Epithelial cell of prostate (primary cell): ENCODE results near the gene NDUFAF8.

ENCODE experiments used
- DNase-seq: peaks from one replicate; pipeline ENCODE4 v3.0.0-alpha.2; 2011; ENCODE audit warnings: low read depth, low spot score
- H3K27ac ChIP-seq: fragments of 450-650 bp; 2 replicates; pipeline ENCODE4 v1.5.1; 2017; ENCODE audit warnings: mild to moderate bottlenecking

The NDUFAF8 gene, protein sequence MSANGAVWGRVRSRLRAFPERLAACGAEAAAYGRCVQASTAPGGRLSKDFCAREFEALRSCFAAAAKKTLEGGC

DNA sequence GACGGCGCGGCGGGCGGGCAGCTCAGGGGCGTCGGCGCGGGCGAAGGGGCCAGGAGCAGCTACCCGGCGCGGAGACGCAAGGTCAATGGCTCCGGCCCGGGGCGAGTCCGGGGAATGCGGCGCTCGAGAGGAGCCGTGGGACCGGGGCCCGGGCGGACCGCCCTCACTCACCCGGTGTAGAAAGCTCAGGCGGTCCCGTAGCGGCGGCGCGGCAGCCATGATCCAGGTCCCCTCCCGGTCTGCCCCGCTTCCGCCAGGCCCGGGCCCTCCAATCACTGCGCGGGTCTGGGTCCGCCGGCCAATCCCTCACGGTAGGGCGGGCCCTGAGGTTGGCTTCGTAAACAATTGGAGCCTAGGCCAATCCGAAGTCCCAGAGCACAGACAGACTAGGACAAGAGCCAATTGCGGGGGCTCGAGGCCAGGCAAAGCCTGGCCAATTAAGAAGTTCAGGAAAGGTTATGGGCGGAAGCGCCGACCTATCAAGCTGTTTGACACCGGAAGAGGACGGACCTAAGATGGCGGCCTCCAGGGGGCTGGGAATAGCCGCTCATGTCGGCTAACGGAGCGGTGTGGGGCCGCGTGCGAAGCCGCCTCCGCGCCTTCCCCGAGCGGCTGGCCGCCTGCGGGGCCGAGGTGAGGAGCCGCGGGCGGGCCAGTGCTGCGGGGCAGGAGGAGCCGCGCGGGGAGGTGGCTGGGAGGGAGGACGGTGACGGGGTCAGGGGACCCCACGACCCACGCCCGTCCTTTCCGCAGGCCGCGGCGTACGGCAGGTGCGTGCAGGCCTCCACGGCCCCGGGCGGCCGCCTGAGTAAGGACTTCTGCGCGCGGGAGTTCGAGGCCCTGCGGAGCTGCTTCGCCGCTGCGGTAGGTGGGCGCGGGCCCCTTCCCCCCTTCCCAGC lies at the start of gene NDUFAF8, which contains the start of gene TEPSIN:
NDUFAF8 (plus strand) TSS at position 504 of the 899 bp plus-strand sequence; CDS start at position 550, 46 bp downstream.
TEPSIN (minus strand) TSS at position 241 of the 899 bp plus-strand sequence; CDS start at position 219, 22 bp downstream.
- peak within 1 kb of the TSS; percentile 90 for H3K27ac ChIP-seq
- DNase-seq: peak; percentile 97

DNA sequence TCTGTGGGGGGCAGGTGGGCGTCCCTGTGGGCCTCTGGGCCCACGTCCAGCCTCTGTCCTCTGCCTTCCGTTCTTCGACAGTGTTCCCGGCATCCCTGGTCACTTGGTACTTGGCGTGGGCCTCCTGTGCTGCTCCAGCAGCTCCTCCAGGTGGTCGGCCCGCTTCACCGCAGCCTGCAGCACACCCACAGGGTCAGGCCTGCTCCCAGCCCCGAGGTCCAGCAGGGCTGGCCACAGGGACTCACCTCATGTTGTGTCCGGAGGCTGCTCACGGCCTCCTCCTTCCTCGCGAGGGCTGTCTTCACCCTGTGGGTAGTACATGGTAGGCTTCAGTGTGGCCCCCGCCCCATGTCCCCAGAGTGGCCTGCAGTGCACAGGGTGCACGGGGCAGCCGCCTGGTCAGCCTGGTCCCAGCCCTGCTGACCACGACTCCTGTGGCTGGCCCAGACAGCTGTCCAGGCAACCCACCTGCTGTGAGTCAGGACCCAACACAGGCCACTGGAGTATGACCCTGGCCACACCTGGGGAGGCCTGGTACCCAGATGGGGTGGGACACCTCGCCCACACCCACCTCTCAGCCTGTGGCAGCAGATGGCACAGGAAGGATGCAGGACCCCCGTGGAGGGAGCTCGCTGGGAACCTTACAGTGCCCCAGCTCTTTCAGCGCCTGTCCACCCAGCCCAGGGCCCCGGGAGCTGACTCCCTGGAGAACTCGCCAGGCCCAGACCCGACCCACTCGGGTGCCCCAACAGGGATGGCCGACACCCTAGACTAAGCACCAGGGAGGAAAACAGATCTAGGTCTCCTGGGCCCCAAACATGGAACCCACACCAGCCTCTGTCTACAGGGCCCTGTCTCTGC lies 49.2 kb upstream of the NDUFAF8 start:
- no peak for DNase-seq
- no peak overlapping the region for H3K27ac ChIP-seq

DNA sequence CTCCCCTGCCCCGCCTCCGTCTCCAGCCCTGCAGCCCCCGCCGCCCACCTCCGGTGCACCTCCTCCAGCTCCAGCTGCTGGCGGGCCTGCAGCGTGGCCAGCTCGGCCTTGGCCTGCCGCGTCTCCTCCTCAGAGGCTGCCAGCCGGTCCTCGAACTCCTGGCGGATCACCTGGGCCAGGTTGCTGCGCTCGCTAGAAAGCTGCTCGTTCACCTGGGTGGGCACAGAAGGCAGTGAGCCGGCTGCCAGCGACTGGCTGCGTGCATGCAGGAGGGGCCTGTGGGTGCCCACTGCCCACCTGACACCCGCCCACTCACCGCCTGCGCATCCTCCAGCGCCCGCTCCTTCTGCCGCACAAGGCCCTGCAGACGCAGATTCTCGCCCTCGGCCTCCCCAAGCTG lies 48.5 kb upstream of the NDUFAF8 start:
- H3K27ac ChIP-seq: no peak overlapping the region
- DNase-seq: no peak

DNA sequence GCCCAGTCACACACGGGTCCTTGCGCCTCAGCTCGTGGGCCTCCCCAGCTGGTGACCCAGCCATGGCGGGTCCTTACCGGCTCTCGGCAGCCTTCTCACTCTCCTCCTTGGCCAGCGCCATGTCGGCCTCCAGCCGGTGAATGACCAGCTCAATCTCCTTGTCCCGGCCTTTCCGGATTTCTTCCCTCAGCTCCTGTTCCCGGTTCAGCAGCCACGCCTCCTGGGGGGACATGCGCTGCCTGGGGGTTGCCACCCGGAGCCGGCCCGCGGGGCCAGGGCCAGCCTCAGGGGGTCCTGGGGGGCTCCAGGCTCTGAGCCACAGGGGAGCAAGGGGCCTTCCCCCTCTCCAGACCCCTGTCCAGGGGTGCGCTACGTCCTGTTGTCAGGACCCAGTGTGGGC lies 48.0 kb upstream of the NDUFAF8 start:
- no peak overlapping the region for H3K27ac ChIP-seq
- no peak for DNase-seq

DNA sequence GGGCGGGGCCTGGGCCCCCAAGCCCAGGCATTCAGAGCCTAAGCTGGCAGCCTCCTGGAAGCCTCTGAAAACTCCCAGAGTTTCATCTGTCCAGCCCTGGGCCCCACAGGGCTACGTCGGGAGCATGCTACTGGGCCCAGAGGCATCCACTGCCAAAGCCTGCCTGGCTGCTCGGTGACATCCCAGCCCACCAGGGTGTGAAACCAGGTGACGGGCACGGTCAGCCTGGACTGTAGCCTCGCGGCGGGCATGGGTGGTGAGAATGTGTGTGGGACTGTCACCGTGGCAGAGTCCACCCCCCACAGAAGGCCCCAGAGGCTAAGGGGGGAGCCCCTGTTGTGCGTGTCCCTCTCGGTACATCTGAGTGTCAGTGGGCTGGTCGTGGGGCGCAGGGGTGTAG lies 47.5 kb upstream of the NDUFAF8 start:
- H3K27ac ChIP-seq: no peak overlapping the region
- no peak for DNase-seq

DNA sequence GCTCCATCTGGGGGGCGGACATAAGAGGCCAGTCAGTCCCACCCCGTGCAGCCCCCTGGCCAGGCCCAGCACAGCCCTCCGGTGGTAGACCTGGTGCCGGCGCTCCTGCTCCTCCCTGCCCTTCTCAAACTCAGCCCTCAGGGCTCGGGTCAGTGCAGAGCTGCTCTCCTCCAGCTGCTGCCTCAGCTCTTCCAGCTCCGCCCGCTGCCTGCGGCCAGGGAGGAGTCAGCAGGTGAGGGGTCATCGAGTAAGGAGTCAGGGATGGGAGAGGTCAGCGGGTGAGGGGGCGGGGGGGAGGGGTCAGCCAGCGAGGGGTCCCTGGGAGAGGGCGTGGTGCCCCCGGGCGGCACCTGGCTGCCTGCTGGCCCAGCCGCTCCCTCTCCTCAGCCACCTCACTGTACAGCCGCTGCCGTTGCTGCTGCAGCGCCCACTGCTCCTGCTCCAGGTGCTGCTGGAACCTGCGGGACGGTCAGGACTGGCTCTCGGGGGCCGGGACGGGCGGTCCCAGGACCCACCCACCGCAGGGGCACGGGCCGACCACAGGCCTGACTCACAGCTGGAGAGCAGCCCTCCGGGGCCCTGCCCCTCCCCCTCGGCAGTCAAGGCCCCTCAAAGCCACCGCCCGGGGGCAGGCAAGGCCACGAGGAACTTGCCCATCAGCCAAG lies 46.6 kb upstream of the NDUFAF8 start:
- DNase-seq: no peak

DNA sequence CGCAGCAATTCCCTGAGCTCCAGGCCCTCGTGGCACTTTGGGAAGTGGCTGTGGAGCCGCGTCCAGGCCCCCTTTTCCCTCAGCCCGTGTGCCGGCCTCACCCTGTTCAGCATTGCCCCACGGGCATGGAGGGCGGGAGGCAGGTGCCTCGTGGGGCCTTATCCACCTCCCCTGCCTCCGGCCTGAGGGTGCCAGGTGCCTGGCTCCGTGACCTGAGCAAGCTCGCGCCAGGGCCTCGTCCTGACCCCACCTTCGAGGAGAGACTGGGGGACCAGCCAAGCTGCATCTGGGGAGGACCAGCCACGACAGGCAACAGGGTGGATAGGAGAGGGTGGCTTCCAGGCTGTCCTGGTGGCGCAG lies 46.1 kb upstream of the NDUFAF8 start:
- no peak overlapping the region for H3K27ac ChIP-seq
- DNase-seq: no peak

More for the DNA sequence above, 46.6 kb upstream of the NDUFAF8 start:
- no peak overlapping the region for H3K27ac ChIP-seq

DNA sequence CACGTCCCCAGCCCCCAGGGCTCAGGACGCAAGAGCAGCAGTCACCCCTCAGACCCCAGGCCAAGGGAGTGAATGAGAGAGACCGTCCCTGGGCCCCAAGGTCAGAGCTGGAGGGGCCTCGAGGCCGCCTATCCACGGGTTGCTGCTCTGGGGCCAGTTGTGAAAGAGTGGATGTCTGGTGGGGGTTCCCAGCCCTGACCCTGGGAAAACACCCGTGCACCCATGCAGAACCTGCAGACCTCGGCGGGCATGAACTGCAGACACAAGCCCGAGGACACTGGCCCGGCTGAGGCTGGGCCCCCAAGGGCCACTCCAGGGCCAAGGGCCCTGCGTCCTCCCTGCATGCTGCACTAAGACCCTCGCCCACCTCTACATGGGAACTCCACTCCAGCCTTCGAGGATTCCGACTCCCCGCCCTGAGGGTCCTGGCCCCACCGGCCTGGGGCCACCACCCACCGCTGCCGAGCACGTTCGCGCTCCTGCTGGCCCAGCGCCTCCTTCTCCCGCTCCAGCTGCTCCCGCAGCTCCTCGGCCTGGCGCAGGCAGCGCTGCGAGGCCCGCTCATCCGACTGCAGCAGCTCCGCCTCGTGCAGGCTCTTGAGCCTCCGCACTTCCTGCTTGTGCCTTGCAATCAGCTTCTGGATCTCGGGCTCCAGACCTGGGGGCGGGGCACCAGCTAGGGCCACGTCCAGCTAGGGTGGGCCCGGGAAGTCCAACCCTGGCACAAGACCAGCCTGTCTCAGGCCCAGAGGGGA lies 45.5 kb upstream of the NDUFAF8 start:
- no peak for DNase-seq
- H3K27ac ChIP-seq: no peak overlapping the region

DNA sequence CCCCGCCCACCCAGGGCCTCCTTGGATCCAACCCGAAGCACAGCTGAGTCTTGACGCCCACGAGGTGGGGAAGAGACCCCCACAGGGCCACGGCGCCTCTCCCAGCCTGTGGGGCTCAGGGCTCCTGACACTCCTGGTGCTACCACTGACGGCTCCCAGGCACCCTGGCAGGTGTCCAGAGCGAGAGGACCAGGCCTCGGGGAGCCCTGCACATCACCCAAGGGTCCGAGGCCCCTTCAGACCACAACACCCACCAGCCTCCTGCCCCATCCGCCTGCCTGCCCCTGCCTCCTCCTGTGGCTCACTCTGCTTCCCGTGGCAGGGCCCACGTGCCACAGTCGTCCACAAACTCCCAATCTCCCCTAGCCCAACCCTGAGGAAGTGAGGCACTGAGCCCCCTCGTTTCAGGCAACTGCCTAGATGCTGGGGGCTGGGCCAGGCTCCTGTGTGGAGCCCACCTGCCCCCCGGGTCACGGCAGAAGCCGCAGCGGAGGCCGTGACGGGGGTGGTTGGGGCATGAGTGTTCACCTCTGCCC lies 44.8 kb upstream of the NDUFAF8 start:
- H3K27ac ChIP-seq: no peak overlapping the region
- no peak for DNase-seq

DNA sequence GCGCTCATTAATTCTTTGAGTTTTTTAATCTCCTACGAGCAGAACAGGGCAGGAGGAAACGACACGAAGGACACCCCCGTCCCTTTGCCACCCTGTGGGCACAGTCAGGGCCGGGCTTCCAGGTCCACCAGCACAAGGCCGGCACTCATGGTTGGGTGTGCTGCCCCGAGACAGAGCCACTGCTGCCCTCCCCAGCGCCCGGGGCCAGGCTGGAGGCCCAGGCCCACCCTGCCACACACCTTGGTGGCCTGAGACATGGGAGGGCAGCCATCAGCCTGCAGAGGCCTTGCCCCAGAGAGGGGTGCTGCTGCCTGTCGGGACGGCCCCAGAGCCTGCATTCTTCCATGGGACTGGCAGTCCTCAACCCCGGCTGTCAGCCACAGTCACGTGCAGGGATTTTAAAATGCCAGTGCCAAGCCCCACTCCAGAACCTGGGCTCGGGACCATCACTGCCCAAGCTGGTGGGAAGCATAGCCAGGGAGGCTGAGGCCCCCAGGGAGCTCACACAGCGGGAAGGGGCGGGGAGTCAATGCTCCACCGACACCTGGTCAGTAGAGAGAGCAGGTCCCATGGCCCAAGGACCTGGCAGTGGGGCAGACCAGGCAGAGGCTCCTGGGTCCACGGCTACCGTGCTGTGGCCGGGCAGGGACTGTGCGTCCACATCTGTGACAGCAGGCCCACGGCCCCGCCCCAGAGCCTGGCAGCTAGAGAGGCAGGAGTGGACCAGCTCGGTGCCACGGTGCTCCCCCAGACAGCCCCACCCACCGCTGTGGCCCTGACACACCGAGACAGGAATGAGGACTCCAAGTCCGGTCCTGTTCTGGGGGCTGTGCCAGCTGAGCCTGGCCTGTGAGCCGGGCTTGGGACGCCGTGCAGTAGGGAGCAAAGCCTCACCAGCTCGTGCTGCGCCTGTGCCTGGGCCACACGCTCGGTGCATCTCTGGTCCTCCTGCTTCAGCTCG lies 43.9 kb upstream of the NDUFAF8 start:
- no peak overlapping the region for H3K27ac ChIP-seq
- no peak for DNase-seq

DNA sequence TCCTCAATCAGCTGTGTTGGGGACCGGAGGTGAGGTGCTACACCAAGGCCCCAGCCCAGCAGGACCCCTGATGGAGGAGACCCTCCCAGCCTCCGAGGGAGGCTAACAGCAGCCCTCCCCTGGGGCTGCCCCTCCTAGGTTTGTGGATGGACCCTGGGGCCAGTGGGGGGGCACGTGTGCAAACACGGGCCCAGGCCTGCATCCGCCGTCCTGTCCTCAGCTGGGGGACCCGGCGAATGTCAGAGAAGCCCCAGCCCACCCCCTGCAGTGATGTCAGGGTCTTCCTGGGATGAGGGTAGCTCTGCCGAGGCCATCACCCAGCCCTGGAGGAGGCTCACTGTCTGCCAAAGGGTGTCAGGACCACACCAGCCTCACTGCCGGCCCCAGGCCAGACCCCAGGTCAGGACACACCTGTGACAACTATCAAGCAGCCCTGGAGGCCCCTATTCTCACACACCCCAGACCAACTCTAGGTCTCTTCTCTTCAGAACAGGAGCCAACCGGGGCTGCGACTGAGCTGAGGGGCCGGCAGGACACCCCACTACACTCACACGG lies 43.1 kb upstream of the NDUFAF8 start:
- DNase-seq: no peak
- no peak overlapping the region for H3K27ac ChIP-seq

DNA sequence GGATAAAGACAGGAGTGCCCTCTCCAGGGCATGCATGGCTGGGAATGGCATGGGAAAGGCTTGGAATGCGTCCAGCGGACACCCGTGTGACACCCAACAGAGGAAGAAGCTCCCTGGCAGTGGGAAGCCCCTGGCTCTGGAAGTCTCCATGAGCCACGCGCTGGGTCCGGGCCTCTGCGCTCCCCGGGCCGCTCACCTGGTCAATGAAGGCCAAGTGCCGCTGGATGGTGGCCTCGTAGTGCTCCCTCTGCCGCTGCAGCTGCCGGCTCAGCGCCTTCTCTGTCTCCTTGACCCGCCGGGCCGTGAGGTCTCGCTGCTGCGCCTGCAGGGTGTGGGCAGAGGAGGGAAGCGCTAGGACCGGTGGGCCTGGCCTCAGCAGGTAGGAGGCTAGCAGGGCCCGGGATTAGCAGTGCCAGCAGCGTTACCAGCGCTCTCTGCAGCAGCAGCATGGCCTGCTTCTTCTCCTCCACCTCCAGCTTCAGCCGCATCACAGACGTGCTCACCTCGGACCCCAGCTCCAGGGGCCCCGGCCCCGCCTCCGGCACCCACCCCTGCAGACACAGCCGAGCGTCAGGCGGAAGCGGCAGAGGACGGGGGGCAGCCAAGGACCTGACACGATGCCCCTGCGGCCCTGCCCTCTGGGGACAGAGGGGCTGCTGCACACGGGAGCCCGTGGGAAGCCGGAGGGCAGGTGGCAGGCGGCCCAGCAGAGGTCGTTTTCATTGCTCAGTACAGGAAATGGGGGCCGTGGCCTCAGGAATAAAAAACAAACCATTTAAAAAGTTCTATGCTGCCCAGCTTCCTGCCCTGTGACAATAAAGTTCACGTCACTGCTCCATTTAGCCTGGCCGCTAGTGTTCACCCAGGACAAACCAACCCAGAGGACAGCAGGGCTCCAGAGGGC lies 42.4 kb upstream of the NDUFAF8 start:
- DNase-seq: no peak
- H3K27ac ChIP-seq: no peak overlapping the region

DNA sequence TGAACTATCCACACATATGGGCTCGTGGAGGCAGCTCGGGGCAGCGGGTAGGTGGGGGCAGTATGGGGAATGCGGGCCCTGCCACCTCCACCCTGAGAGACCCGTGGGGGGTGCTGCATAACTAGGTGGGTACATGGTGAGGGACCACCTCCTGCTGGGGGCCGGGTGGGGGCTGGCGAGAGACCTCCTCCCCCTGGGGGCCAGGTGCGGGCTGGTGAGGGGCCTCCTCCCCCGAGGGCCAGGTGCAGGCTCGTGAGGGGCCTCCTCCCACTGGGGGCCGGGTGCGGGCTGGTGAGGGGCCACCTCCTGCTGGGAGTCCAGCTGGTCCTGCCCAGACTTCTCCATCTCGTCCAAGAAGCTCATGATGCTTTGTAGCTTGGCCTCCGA lies 41.7 kb upstream of the NDUFAF8 start:
- no peak overlapping the region for H3K27ac ChIP-seq
- DNase-seq: no peak

DNA sequence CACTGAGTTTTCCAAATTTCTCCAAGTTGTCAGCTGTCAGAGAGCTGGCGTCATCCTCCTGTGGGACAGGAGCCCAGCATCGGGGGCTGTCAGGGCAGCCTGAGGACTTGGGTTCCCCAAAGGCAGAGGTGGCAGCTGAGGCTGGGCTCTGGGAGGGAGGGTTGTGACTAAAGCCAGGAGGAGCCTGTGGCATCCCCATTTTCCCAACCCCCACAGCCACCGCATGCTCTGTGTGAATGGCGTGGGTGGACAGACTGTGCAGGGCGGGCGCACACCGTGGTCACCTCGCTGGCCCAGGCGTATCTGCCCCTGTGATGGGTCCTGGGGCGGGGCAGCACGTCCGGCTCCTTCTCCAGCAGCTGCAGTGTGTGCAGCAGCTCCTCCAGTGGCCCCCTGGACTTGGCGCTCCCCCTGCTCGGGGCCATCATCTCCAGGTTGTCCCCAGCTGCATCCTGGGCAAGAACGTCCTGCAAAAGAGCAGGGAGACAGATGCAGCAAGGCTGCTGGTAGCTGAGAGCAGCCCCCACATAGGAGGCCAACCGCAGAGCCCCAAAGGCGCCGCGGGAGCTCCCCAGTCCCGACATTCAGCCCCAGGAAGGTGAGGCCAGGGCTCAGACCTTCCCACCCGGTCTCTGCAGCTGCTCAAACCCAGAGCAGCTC lies 41.2 kb upstream of the NDUFAF8 start:
- no peak for DNase-seq
- no peak overlapping the region for H3K27ac ChIP-seq

DNA sequence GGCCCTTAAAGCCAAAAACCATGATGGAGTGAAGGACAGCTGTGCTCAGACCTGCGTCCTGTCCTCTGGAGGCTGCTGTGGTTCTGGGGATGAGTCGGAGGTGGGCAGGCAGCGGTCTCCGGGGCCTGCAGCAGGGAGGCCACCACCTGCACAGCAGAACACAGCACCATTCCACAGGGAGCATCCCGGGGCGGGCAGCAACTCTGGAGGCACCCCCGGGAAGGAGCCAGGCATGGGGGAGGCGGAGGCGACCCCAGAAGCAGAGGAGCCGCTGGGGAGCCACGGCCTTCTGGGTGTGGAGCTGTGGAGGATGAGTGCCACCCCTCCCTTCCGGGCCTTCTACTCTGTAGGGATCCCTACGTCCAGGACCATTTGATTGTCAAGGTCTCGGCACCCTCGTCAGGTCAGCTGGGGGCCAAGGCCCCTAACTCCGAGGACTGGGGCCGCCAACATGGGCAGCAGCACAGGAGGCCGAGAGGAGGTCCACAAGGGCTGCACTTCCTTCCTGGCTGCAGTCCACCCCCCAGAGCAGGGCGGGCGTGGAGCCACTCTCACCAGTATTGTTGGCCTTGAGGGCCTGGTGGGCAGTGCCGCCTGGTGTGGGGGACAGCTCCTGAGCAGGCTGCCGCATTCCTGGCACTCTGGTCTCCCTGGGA lies 40.2 kb upstream of the NDUFAF8 start:
- H3K27ac ChIP-seq: no peak overlapping the region
- no peak for DNase-seq

DNA sequence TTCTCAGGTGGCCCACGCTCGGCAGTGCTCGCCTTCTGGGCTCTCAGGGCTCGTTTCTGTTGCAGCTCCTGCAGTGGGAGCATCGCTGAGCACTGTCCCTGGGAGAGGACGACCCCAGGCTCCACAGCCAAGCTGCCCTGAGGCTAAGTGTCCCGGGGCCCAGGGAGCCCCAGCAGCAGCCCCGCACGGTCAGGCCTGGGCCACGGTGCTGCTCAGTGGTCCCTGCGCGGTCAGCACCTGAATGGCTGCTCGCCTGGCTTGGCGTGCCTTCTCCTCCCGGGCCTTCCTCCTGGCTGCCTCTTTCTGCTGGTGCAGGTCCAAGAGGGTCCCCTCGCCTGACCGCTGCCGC lies 39.7 kb upstream of the NDUFAF8 start:
- H3K27ac ChIP-seq: no peak overlapping the region
- no peak for DNase-seq
